ENCODE data around the gene ARID4A. TPM values are rescaled to one million over a fixed set of nuclear protein-coding genes. Genes with fewer than 3 reads are reported as not detected.
A peak's percentile ranks its signal among the peaks of the same experiment; 100 is the strongest.

The ARID4A gene
- polyA plus RNA-seq, 3 donors, result 6.5 to 13.2 (median 10.5) TPM

- no CpG with 5 or more reads among the region's 3 CpGs for WGBS (ENCODE audit: insufficient coverage)
- Histone ChIP-seq H3K36me3 (replicated peaks in 1 of 2; ENCODE audit: control insufficient read depth in 1 of 2, insufficient read depth in 2 of 2, low read length in 2 of 2) (peaks cover 34 to 49% of the 10 kb centered on the region in 2 donors), H2AFZ (ENCODE audit: insufficient read depth, low read depth, low read length, poor library complexity, severe bottlenecking) (no peak overlapping the region), H3K9me3 (replicated peaks in 1 of 2; ENCODE audit: control insufficient read depth in 1 of 2, insufficient read depth in 1 of 2, low read length in 2 of 2) (no peaks in the 10 kb centered on the region), H3K9ac (ENCODE audit: insufficient read depth, low read length, poor library complexity, severe bottlenecking) (no peak overlapping the region), H3K4me1 (ENCODE audit: control insufficient read depth in 1 of 2, insufficient read depth in 2 of 2, low read length in 2 of 2) (no peaks in the 10 kb centered on the region), H3K4me3 (replicated peaks in 1 of 3; ENCODE audit: low read depth in 2 of 3, low read length in 3 of 3) (no peak overlapping the region), H3K27me3 (ENCODE audit: control insufficient read depth in 2 of 2, insufficient read depth in 2 of 2, low read length in 2 of 2) (no peaks in the 10 kb centered on the region), H4K20me1 (ENCODE audit: insufficient read depth, low read length) (no peaks in the 10 kb centered on the region), H3K79me2 (ENCODE audit: insufficient read depth, low read length) (no peaks in the 10 kb centered on the region), H3K4me2 (replicated peaks; ENCODE audit: extremely low read depth, low read length, poor library complexity, severe bottlenecking) (no peak overlapping the region), H3K27ac (ENCODE audit: low read depth in 1 of 2, low read length in 2 of 2) (no peak overlapping the region)
- DNase-seq, result no peak
- Mint-ChIP-seq H3K27ac (no peak overlapping the region), H3K4me1 (no peaks in the 10 kb centered on the region), H3K27me3 (ENCODE audit: low read depth in 3 of 3) (no peaks in the 10 kb centered on the region), H3K36me3 (peaks cover 31 to 49% of the 10 kb centered on the region in 2 donors), H3K9me3 (no peaks in the 10 kb centered on the region), H3K4me3 (no peak overlapping the region)
- intact Hi-C loops (cut with micrococcal nuclease), result no loop called here
- no peak for TF ChIP-seq CTCF (IDR thresholded peaks at IDR 0.05)
Measured at GRCh38 chr14:58408681-58409215, 110.4 kb downstream of the ARID4A start.

- no peak overlapping the region for H3K9ac ChIP-seq (ENCODE audit: insufficient read depth, low read length, poor library complexity, severe bottlenecking)
- Mint-ChIP-seq H3K4me1 (peaks cover 2% of the 10 kb centered on the region), H3K4me3 (no peak overlapping the region), H3K36me3 (peaks cover 47 to 65% of the 10 kb centered on the region in 2 donors), H3K27me3 (ENCODE audit: low read depth in 3 of 3) (no peaks in the 10 kb centered on the region), H3K9me3 (peaks cover 0 to 6% (median 4%) of the 10 kb centered on the region in 7 donors), H3K27ac (peak overlapping the region in 1 of 7 donors; percentile 25)
- DNase-seq, result no peak
- peaks cover 6% of the 10 kb centered on the region for H3K79me2 ChIP-seq (ENCODE audit: insufficient read depth, low read length)
- peaks cover 36 to 72% of the 10 kb centered on the region in 2 donors for H3K36me3 ChIP-seq (replicated peaks in 1 of 2; ENCODE audit: control insufficient read depth in 1 of 2, insufficient read depth in 2 of 2, low read length in 2 of 2)
- no peaks in the 10 kb centered on the region for H4K20me1 ChIP-seq (ENCODE audit: insufficient read depth, low read length)
- no peak overlapping the region for H2AFZ ChIP-seq (ENCODE audit: insufficient read depth, low read depth, low read length, poor library complexity, severe bottlenecking)
- H3K9me3 ChIP-seq (replicated peaks in 1 of 2; ENCODE audit: control insufficient read depth in 1 of 2, insufficient read depth in 1 of 2, low read length in 2 of 2), result no peaks in the 10 kb centered on the region
- intact Hi-C loops (cut with micrococcal nuclease), result no loop called here
- H3K4me3 ChIP-seq (replicated peaks in 1 of 3; ENCODE audit: low read depth in 2 of 3, low read length in 3 of 3), result no peak overlapping the region
- H3K4me2 ChIP-seq (replicated peaks; ENCODE audit: extremely low read depth, low read length, poor library complexity, severe bottlenecking), result no peak overlapping the region
- H3K4me1 ChIP-seq (ENCODE audit: control insufficient read depth in 1 of 2, insufficient read depth in 2 of 2, low read length in 2 of 2), result no peaks in the 10 kb centered on the region
- WGBS (ENCODE audit: insufficient coverage), result no CpG with 5 or more reads among the region's 1 CpG
- H3K27me3 ChIP-seq (ENCODE audit: control insufficient read depth in 2 of 2, insufficient read depth in 2 of 2, low read length in 2 of 2), result no peaks in the 10 kb centered on the region
- H3K27ac ChIP-seq (ENCODE audit: low read depth in 1 of 2, low read length in 2 of 2), result no peak overlapping the region
- TF ChIP-seq CTCF (IDR thresholded peaks at IDR 0.05), result no peak
Measured at GRCh38 chr14:58414845-58415244, 116.5 kb downstream of the ARID4A start.

Measured in CD14-positive monocyte (primary cell).